Activated CD4-positive, alpha-beta T cell treated with anti-CD3 and anti-CD28 coated beads for 1 hour (primary cell): ENCODE data around the gene FBLN1.

ENCODE experiments used
- DNase-seq: peaks from one replicate; pipeline ENCODE4 v3.0.0-alpha.2; 2020

The FBLN1 gene

GRCh38 chr22:45644714-45645113, 142.0 kb downstream of the FBLN1 start:
- no peak for DNase-seq

GRCh38 chr22:45645150-45645525, 142.5 kb downstream of the FBLN1 start:
- DNase-seq, result no peak

GRCh38 chr22:45645526-45646414, 143.1 kb downstream of the FBLN1 start:
- peak; percentile 65 for DNase-seq

GRCh38 chr22:45647532-45648225, 145.0 kb downstream of the FBLN1 start:
- no peak for DNase-seq

GRCh38 chr22:45648301-45649117, 145.8 kb downstream of the FBLN1 start:
- no peak for DNase-seq

GRCh38 chr22:45649809-45650208, 147.1 kb downstream of the FBLN1 start:
- no peak for DNase-seq

- no peak for DNase-seq
Measured at GRCh38 chr22:45650721-45651120, 148.0 kb downstream of the FBLN1 start.
